Nephron (organoid): ENCODE data around the gene DIDO1.

Source experiments
- H3K27ac Mint-ChIP-seq, 3 experiments: 2 replicates each; pipeline ENCODE4 v1.8.0; 2020; ENCODE audit warnings: mixed read lengths in 3 of 3, mild to moderate bottlenecking in 2 of 3, moderate library complexity in 1 of 3
- H3K27me3 Mint-ChIP-seq: 2 replicates; pipeline ENCODE4 v1.8.0; 2021; ENCODE audit warnings: low read depth, mild to moderate bottlenecking, moderate library complexity, mixed read lengths
- H3K36me3 Mint-ChIP-seq: 2 replicates; pipeline ENCODE4 v1.8.0; 2020; ENCODE audit warnings: low read depth, mixed read lengths
- H3K4me1 Mint-ChIP-seq: 2 replicates; pipeline ENCODE4 v1.8.0; 2020; ENCODE audit warnings: mixed read lengths
- H3K4me3 Mint-ChIP-seq, 3 experiments: 2 replicates each; pipeline ENCODE4 v1.8.0; 2020; ENCODE audit warnings: mild to moderate bottlenecking in 3 of 3, mixed read lengths in 3 of 3, moderate library complexity in 2 of 3
- H3K9me3 Mint-ChIP-seq: 2 replicates; pipeline ENCODE4 v1.8.0; 2020; ENCODE audit warnings: mixed read lengths
- CTCF ChIP-seq, 3 experiments: fragments of 200-600 bp; sonication (generic); IDR thresholded peaks; one replicate each; pipeline ENCODE4 v1.5.0; 2021; ENCODE audit warnings: antibody characterized with exemption in 3 of 3; ENCODE audit not compliant: unreplicated experiment in 3 of 3

DIDO1 gene

GRCh38 chr20:62896526-62896925, 29.8 kb downstream of the DIDO1 start:
- no peak for TF ChIP-seq CTCF (IDR thresholded peaks at IDR 0.05; ENCODE audit: unreplicated experiment in 3 of 3)
- H3K9me3 Mint-ChIP-seq = no peaks in the 10 kb centered on the region
- peaks cover 30% of the 10 kb centered on the region for H3K4me1 Mint-ChIP-seq

GRCh38 chr20:62895539-62895938, 30.8 kb downstream of the DIDO1 start:
- Mint-ChIP-seq H3K4me3 (no peak overlapping the region), H3K27ac (no peak overlapping the region), H3K4me1 (peaks cover 35% of the 10 kb centered on the region), H3K36me3 (peaks cover 52% of the 10 kb centered on the region), H3K9me3 (no peaks in the 10 kb centered on the region), H3K27me3 (no peaks in the 10 kb centered on the region)
- TF ChIP-seq CTCF (IDR thresholded peaks at IDR 0.05; ENCODE audit: unreplicated experiment in 3 of 3) = no peak

More at GRCh38 chr20:62896526-62896925, 29.8 kb downstream of the DIDO1 start:
- peaks cover 43% of the 10 kb centered on the region for H3K36me3 Mint-ChIP-seq
- no peak overlapping the region for H3K4me3 Mint-ChIP-seq
- H3K27me3 Mint-ChIP-seq = no peaks in the 10 kb centered on the region
- H3K27ac Mint-ChIP-seq = no peak overlapping the region

DNA sequence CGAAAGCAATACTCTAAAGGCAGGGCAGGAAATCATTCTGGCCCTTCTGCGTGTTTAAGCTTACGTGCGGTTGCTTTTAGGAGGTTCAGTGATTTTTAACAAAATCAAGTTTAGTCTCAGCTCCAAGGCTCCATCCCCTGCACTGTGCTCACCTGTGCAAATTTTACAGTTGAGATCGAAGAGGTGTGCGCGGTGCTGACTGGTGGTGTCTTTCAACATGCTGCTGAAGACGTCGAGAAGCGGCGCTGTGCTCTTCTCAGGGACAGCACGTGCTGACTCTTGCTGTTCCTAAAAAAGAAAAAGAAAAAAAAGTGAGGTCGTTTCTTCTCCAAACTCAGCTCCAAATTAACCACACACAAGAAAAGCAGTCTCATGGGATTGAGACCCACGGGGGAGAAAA, 32.0 kb downstream of the DIDO1 start:
- no peak overlapping the region for H3K4me3 Mint-ChIP-seq
- no peak for TF ChIP-seq CTCF (IDR thresholded peaks at IDR 0.05; ENCODE audit: unreplicated experiment in 3 of 3)
- no peaks in the 10 kb centered on the region for H3K9me3 Mint-ChIP-seq
- H3K27me3 Mint-ChIP-seq = no peaks in the 10 kb centered on the region
- H3K27ac Mint-ChIP-seq = no peak overlapping the region
- peaks cover 22% of the 10 kb centered on the region for H3K4me1 Mint-ChIP-seq
- H3K36me3 Mint-ChIP-seq = peaks cover 64% of the 10 kb centered on the region

GRCh38 chr20:62893700-62894099, 32.6 kb downstream of the DIDO1 start:
- Mint-ChIP-seq H3K9me3 (no peaks in the 10 kb centered on the region), H3K27me3 (no peaks in the 10 kb centered on the region), H3K27ac (no peak overlapping the region), H3K4me3 (no peak overlapping the region), H3K4me1 (peaks cover 18% of the 10 kb centered on the region), H3K36me3 (peaks cover 67% of the 10 kb centered on the region)
- TF ChIP-seq CTCF (IDR thresholded peaks at IDR 0.05; ENCODE audit: unreplicated experiment in 3 of 3) = no peak

GRCh38 chr20:62892348-62893304, 33.7 kb downstream of the DIDO1 start:
- Mint-ChIP-seq H3K4me3 (no peak overlapping the region), H3K36me3 (peaks cover 73% of the 10 kb centered on the region), H3K9me3 (no peaks in the 10 kb centered on the region), H3K4me1 (peaks cover 14% of the 10 kb centered on the region), H3K27me3 (no peaks in the 10 kb centered on the region), H3K27ac (peak overlapping the region in 1 of 3 experiments; percentile 43)
- no peak for TF ChIP-seq CTCF (IDR thresholded peaks at IDR 0.05; ENCODE audit: unreplicated experiment in 3 of 3)
